Measurements from ENCODE around the gene PDK2.

GRCh38 chr17:50046179-50046578 is 49.0 kb upstream of the PDK2 start:
- TF ChIP-seq CTCF (IDR thresholded peaks at IDR 0.05; ENCODE audit: borderline replicate concordance, extremely low read depth, low read length, poor library complexity, severe bottlenecking) (no peak), EZH2 (IDR thresholded peaks at IDR 0.05; ENCODE audit: borderline replicate concordance, low read depth, low read length, severe bottlenecking) (no peak)
